IMR-90 (cell line): ENCODE results near the gene SAMM50.

Experiments used
- CEBPB ChIP-seq: IDR thresholded peaks from 2 replicates; pipeline ENCODE4 v1.6.1; 2012; ENCODE audit warnings: low read depth, low read length, improper control_type of control experiment
- CHD1 ChIP-seq: IDR thresholded peaks from 2 replicates; pipeline ENCODE4 v1.6.1; 2012; ENCODE audit warnings: low read depth, low read length, improper control_type of control experiment
- CTCF ChIP-seq: conservative IDR thresholded peaks from 2 replicates; pipeline ENCODE4 v1.5.1; 2012; ENCODE audit warnings: mild to moderate bottlenecking, low read depth, low read length, improper control_type of control experiment
- ELK1 ChIP-seq: fragments of 150-350 bp; IDR thresholded peaks from 2 replicates; pipeline ENCODE4 v1.6.1; 2016; ENCODE audit warnings: low read depth, mild to moderate bottlenecking, low read length, moderate library complexity, borderline replicate concordance
- FOS ChIP-seq: fragments of 150-350 bp; IDR thresholded peaks from 2 replicates; pipeline ENCODE4 v1.6.1; 2016; ENCODE audit warnings: low read depth, low read length
- MAZ ChIP-seq: IDR thresholded peaks from 2 replicates; pipeline ENCODE4 v1.6.1; 2012; ENCODE audit warnings: low read depth, mild to moderate bottlenecking, low read length, improper control_type of control experiment, moderate library complexity, borderline replicate concordance
- MXI1 ChIP-seq: IDR thresholded peaks from 2 replicates; pipeline ENCODE4 v1.6.1; 2012; ENCODE audit warnings: low read depth, mild to moderate bottlenecking, low read length, moderate library complexity, borderline replicate concordance
- POLR2A ChIP-seq: IDR thresholded peaks from 2 replicates; pipeline ENCODE4 v1.6.1; 2012; ENCODE audit warnings: mild to moderate bottlenecking, low read depth, low read length
- RAD21 ChIP-seq: IDR thresholded peaks from 2 replicates; pipeline ENCODE4 v1.6.1; 2012; ENCODE audit warnings: low read length, improper control_type of control experiment
- RCOR1 ChIP-seq: IDR thresholded peaks from 2 replicates; pipeline ENCODE4 v1.6.1; 2012; ENCODE audit warnings: mild to moderate bottlenecking, low read length, improper control_type of control experiment; ENCODE audit not compliant: insufficient replicate concordance
- SMC3 ChIP-seq: fragments of 150-350 bp; IDR thresholded peaks from 2 replicates; pipeline ENCODE4 v1.6.1; 2016; ENCODE audit warnings: low read depth, mild to moderate bottlenecking, antibody characterized with exemption, low read length, moderate library complexity
- USF2 ChIP-seq: fragments of 150-350 bp; IDR thresholded peaks from 2 replicates; pipeline ENCODE4 v1.6.1; 2017; ENCODE audit warnings: mild to moderate bottlenecking, antibody characterized with exemption, low read length, low read depth

- no peak for TF ChIP-seq CTCF
- TF ChIP-seq MXI1 = no peak
- no peak for TF ChIP-seq USF2
- TF ChIP-seq CEBPB = no peak
- no peak for TF ChIP-seq CHD1
- TF ChIP-seq RCOR1 = no peak
- no peak for TF ChIP-seq FOS
- no peak for TF ChIP-seq RAD21
- TF ChIP-seq POLR2A = no peak
- no peak for TF ChIP-seq SMC3
- TF ChIP-seq ELK1 = no peak
- TF ChIP-seq MAZ = no peak
Measured at GRCh38 chr22:43974028-43974545, 18.8 kb downstream of the SAMM50 start.
